ENCODE data around the gene CBLN2.

The CBLN2 gene

GRCh38 chr18:72555101-72555500 is 11.0 kb upstream of the CBLN2 start:
- TF ChIP-seq CTCF (IDR thresholded peaks at IDR 0.05; ENCODE audit: borderline replicate concordance, insufficient read depth, low read depth, low read length) = no peak

GRCh38 chr18:72543357-72544055 is 636 bp downstream of the CBLN2 start:
- H3K4me3 ChIP-seq (ENCODE audit: low read depth, low read length) = no peak overlapping the region

More at GRCh38 chr18:72555101-72555500, 11.0 kb upstream of the CBLN2 start:
- no peak overlapping the region for H3K4me3 ChIP-seq (ENCODE audit: low read depth, low read length)

GRCh38 chr18:72542984-72543356 is 1.2 kb downstream of the CBLN2 start:
- H3K4me3 ChIP-seq (ENCODE audit: low read depth, low read length) = no peak overlapping the region
- TF ChIP-seq CTCF (IDR thresholded peaks at IDR 0.05; ENCODE audit: borderline replicate concordance, insufficient read depth, low read depth, low read length) = no peak

More at GRCh38 chr18:72543357-72544055, 636 bp downstream of the CBLN2 start:
- no peak for TF ChIP-seq CTCF (IDR thresholded peaks at IDR 0.05; ENCODE audit: borderline replicate concordance, insufficient read depth, low read depth, low read length)

- no peak for TF ChIP-seq CTCF (IDR thresholded peaks at IDR 0.05; ENCODE audit: borderline replicate concordance, insufficient read depth, low read depth, low read length)
- no peak overlapping the region for H3K4me3 ChIP-seq (ENCODE audit: low read depth, low read length)
Observed at GRCh38 chr18:72542342-72542741, 1.8 kb downstream of the CBLN2 start.

- TF ChIP-seq CTCF (IDR thresholded peaks at IDR 0.05; ENCODE audit: borderline replicate concordance, insufficient read depth, low read depth, low read length) = no peak
- no peak overlapping the region for H3K4me3 ChIP-seq (ENCODE audit: low read depth, low read length)
Observed at GRCh38 chr18:72541871-72542332, 2.2 kb downstream of the CBLN2 start.

- H3K4me3 ChIP-seq (ENCODE audit: low read depth, low read length) = no peak overlapping the region
- no peak for TF ChIP-seq CTCF (IDR thresholded peaks at IDR 0.05; ENCODE audit: borderline replicate concordance, insufficient read depth, low read depth, low read length)
Observed at GRCh38 chr18:72539901-72540300, 4.2 kb downstream of the CBLN2 start.

- no peak for TF ChIP-seq CTCF (IDR thresholded peaks at IDR 0.05; ENCODE audit: borderline replicate concordance, insufficient read depth, low read depth, low read length)
- no peak overlapping the region for H3K4me3 ChIP-seq (ENCODE audit: low read depth, low read length)
Observed at GRCh38 chr18:72530622-72531021, 13.5 kb downstream of the CBLN2 start.

Data from GM12875 (cell line).